A204.1 (cell line): ENCODE data around the gene SETD4.

ENCODE experiments used
- FAIRE-seq: peaks from 2 replicates; lab custom pipeline; 2012; peaks lifted over from hg19 to GRCh38; lab: Jason Lieb, UNC

The SETD4 gene

GRCh38 chr21:36044056-36044455 is 16.3 kb downstream of the SETD4 start:
- FAIRE-seq = no peak

DNA sequence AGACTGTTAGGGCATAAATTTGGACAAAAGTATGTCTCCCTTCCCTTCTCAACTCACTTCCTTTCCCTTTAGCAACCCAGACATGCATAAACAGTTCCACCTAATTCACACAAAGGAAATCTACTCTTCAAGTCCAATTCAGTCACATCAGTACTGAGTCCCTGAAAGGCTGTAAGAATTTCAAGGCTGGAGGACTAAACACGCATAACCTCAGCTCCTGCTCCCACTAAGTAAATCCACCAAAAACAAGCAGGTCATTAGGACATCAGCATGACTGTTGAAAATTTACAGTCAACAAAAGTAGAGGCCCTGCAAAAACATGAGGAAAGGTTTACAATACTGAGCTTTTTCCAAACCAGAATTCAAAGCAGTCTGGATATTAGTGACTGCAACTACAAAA is 18.4 kb downstream of the SETD4 start:
- FAIRE-seq = no peak

GRCh38 chr21:36040389-36040788 is 19.9 kb downstream of the SETD4 start:
- FAIRE-seq = no peak

GRCh38 chr21:36039861-36040260 is 20.5 kb downstream of the SETD4 start:
- no peak for FAIRE-seq

- FAIRE-seq = no peak
Measured at GRCh38 chr21:36038701-36039497, 21.4 kb downstream of the SETD4 start.

- FAIRE-seq = no peak
Measured at GRCh38 chr21:36035381-36035791, 24.9 kb downstream of the SETD4 start.

- FAIRE-seq = no peak
Measured at GRCh38 chr21:36034211-36034913, 26.0 kb downstream of the SETD4 start.

DNA sequence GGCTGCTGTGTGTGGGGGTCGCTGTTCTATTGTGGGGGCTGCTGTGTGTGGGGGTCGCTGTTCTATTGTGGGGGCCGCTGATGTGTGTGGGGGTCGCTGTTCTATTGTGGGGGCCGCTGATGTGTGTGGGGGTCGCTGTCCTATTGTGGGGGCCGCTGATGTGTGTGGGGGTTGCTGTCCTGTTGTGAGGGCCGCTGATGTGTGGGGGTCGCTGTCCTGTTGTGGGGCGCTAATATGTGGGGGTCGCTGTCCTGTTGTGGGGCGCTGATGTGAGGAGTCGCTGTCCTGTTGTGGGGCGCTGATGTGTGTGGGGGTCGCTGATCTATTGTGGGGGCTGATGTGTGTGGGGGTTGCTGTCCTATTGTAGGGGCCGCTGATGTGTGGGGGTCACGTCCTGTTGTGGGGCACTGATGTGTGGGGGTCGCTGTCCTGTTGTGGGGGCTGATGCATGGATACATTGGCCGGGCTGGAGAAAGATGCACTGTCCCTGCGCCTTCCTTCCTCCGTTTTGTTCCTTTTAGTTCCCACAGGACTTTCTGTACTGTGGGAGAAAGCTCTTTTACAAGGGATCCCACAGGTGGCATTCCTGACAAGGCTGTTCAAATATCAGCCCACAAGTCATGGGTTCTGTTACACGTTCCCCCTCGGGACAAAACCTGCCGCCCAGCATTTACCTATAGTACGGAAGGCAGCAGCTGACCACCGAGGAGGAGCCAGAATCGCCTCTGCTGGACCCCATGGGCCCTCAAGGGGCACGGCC is 27.5 kb downstream of the SETD4 start:
- no peak for FAIRE-seq

GRCh38 chr21:36030581-36031189 is 29.6 kb downstream of the SETD4 start:
- no peak for FAIRE-seq

GRCh38 chr21:36029309-36029708 is 31.0 kb downstream of the SETD4 start:
- FAIRE-seq = no peak

GRCh38 chr21:36028127-36029069 is 31.9 kb downstream of the SETD4 start:
- FAIRE-seq = peak; percentile 11

DNA sequence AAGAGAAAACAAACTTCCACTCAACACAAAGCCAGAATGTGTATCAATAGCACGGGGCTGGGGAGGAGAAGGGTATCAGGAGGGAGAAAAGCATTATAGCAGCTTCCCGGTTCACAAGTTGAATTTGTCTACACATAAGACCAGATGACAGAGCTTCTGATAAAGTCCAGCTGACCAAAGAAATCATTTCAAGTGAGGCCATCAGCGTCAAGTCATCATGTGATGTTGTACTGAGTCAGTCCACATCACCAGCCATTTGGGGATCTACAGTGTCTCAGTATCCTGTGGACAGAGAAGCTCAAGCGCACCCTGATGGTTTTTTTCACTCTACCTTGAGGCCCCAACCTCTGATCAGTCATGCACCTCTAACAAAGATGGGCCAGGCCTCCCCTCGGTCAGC is 33.0 kb downstream of the SETD4 start:
- no peak for FAIRE-seq

DNA sequence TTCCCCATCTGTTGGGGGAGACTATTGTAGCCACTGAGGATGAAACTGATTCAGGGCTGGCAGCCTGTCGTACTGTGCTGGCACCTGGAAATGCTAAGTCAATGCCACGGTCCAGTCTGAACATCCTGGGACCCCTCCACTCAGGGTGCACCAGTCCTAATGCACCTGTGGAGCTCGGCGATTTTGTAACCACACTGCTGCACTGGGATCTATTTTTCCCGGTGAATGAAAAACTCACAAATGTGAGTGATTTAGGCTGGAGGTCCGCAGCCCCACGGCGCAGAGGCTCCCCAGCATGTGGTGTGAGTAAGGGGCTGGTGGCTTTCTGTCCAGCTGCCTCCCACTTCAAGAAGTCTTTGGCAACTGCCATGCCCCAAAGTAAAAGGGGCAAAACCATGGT is 35.5 kb downstream of the SETD4 start:
- FAIRE-seq = no peak

DNA sequence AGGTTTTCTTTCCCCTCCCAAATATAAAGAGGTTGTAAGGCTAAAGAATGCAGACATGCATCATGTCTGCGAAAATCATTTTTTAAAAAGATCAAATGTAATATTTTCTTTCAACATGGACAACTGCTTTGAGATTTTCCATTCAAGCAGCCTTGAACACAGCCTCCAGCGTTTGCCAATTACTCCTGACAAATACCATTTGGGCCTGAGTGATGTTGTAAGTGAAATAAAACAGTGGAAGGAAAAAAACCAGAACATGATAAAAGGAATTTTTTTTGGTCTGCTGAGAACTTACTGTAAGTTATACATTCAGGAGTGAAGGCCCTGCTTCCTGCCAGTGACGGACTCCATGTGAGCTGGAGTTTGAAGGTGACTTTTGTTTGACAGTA is 37.2 kb downstream of the SETD4 start:
- FAIRE-seq = no peak

DNA sequence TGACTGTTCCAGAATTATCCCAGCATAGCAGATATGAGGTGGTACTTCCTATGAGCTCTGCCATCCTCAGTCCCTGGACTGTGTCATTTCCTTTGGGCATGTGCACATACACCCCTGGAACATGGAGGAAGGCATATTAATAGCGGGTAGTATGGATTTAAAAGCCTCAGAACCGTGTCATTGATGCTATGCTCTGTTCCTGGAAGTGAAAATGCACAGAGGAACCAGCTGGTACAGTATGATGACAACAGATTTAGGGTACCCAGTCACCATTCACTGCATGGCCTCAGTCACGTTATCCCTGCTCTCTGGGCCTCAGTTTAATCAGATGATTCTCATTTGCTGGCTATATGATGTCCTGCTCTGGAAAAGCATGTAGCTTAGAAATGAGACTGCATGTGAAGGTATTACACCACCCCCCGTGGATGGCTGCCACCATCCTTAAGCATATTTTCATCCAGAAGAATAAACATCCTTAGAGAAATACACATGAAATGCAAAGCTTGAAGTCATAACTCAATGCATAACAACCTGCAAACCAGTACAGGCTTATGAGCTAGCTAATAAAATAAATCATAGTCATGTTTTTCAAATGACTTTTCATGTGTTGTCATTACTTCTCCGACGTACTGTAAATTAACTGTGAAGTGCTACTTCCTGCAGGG is 37.8 kb downstream of the SETD4 start:
- FAIRE-seq = no peak

DNA sequence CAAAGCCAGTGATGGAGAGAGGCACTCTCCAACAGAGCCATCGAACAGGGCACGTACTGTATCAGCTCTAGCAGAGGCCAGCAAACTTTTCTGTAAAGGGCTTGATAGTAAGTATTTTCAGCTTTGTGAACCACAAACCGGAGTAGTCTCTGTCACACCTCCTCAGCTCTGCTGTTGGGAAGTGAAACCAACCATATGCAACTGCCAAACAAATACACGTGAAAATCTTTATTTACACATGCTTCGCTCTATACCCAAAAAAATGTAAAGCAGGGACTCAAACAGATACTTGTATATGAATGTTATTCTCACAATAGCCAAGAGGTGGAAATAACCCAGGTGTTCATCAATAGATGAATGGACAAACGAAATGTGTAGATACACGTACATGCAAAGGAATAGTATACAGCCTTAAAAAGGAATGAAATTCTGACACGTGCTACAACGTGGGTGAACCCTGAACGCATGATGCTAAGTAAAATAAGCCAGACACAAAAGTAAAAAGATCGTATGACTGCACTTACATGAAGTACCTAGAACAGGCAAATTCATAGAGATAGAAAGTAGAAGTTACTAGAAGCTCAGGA is 39.0 kb downstream of the SETD4 start:
- no peak for FAIRE-seq

DNA sequence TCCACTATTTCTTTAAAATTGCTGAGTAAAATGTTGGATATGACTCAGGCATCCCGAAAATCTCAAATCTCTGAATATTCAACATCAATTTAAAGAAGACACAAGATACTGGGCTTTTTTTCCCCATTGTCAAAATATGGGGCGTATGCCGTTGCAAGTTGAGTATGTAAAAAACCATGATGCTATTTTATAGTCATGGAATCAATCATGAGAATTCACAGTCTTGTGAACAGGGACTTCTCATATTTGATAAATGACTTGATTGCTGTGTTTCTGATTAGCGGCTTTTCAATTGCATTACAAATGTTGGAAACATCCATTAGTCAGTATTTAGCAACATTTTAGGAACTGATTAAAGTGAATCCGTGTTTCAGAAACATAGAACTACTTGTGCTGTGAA is 45.3 kb downstream of the SETD4 start:
- no peak for FAIRE-seq

DNA sequence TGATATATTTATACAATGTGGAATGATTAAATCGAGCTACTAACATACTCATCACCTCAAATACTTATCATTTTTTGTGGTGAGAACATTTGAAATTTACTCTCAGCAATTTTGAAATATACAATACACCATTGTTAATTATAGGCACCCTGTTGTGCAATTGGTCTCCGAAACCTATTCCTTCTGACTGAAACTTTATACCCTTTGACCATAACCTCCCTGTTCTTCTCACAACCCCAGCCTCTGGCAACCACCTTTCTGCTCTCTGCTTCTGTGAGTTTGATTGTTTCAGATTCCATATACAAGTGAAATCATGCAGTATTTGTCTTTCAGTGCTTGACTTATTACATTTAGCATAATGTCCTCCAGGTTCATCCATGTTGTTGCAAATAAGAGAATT is 49.5 kb downstream of the SETD4 start:
- no peak for FAIRE-seq

- FAIRE-seq = no peak
Measured at GRCh38 chr21:36008505-36008904, 51.8 kb downstream of the SETD4 start.

GRCh38 chr21:36005879-36006400 is 54.4 kb downstream of the SETD4 start:
- no peak for FAIRE-seq
